Gastroesophageal sphincter (tissue), 4 donors: ENCODE measurements around the gene RND1. TPM values are rescaled to one million over a fixed set of nuclear protein-coding genes. Genes with fewer than 3 reads are reported as not detected.
"Not testable (repeated sequence)": the region's sequence is repeated elsewhere in the genome, so short reads cannot be mapped to it uniquely, and the experiment has no call there.

ENCODE experiments used
- ATAC-seq: fragments of 150-250 bp; one replicate; pipeline ENCODE4 v1.9.1; 2016; ENCODE audit warnings: mild to moderate bottlenecking, moderate library complexity
- H3K27ac ChIP-seq, 4 donors: fragments of 200-600 bp; sonication (generic) in 3 of 4; 1 replicate in 3 of 4; 2 replicates in 1 of 4; pipeline ENCODE4 v1.5.1; 2016 to 2019
- H3K27me3 ChIP-seq: fragments of 200-600 bp; sonication (generic); one replicate; pipeline ENCODE4 v1.5.1; 2019
- H3K36me3 ChIP-seq, 2 donors: fragments of 200-600 bp; sonication (generic); one replicate each; pipeline ENCODE4 v1.5.1; 2019; ENCODE audit warnings: control low read depth in 1 of 2
- H3K4me1 ChIP-seq, 3 donors: fragments of 200-600 bp; sonication (generic); 1 replicate in 2 of 3; 2 replicates in 1 of 3; pipeline ENCODE4 v1.5.1; 2016 to 2019; ENCODE audit warnings: control low read depth in 2 of 3
- H3K4me3 ChIP-seq, 2 donors: fragments of 200-600 bp; sonication (generic); one replicate each; pipeline ENCODE4 v1.5.1; 2019; ENCODE audit warnings: mild to moderate bottlenecking in 1 of 2, moderate library complexity in 1 of 2
- H3K9me3 ChIP-seq, 3 donors: fragments of 200-600 bp; sonication (generic); one replicate each; pipeline ENCODE4 v1.5.1; 2017 to 2019; ENCODE audit warnings: control low read depth in 2 of 3
- CTCF ChIP-seq, 4 experiments: fragments of 200-600 bp in 2 of 4; fragments of 450-650 bp in 2 of 4; sonication (generic) in 1 of 4; IDR thresholded peaks; one replicate each; pipeline ENCODE4 v1.5.1; 2017 to 2019; ENCODE audit warnings: antibody characterized with exemption in 4 of 4, mild to moderate bottlenecking in 2 of 4, moderate library complexity in 2 of 4
- EP300 ChIP-seq: sonication (generic); formaldehyde crosslinking; IDR thresholded peaks from one replicate; pipeline ENCODE4 v1.6.1; 2017; ENCODE audit warnings: antibody characterized with exemption, mild to moderate bottlenecking
- POLR2A ChIP-seq, 2 donors: fragments of 450-650 bp; IDR thresholded peaks; one replicate each; pipeline ENCODE4 v1.6.1; 2017; ENCODE audit warnings: antibody characterized with exemption in 2 of 2, mild to moderate bottlenecking in 2 of 2, moderate library complexity in 1 of 2
- POLR2AphosphoS5 ChIP-seq: sonication (generic); formaldehyde crosslinking; IDR thresholded peaks from one replicate; pipeline ENCODE4 v1.6.1; 2017; ENCODE audit warnings: antibody characterized with exemption
- WGBS, 2 donors: methylation state at CpG; one replicate each; pipeline ENCODE4 v1.1.5; 2018; ENCODE audit warnings: low coverage in 1 of 2; 5-methylcytosine and 5-hydroxymethylcytosine counted together
- total RNA-seq, 4 donors: library from RNA; depleted of rRNA; stranded (reverse); fragments of >200 nt; gene quantifications; one replicate each; pipeline ENCODE4 v1.1.0, GENCODE V29; 2016

Gene RND1
- total RNA-seq, 4 donors from 2014 or later: 0.19 to 1.9 TPM; not detected in 2

- WGBS, 2 donors: 48% methylated on average over 5 of the region's 5 CpGs; no CpG with 5 or more reads in 1 of the 2 donors
- Histone ChIP-seq H3K4me3 (no peak overlapping the region), H3K9me3 (no peaks in the 10 kb centered on the region), H3K27ac (no peak overlapping the region), H3K36me3 (peaks cover 0 to 6% of the 10 kb centered on the region in 2 donors), H3K4me1 (peaks cover 0 to 15% (median 3%) of the 10 kb centered on the region in 3 donors), H3K27me3 (peaks cover 34% of the 10 kb centered on the region)
- no peak for ATAC-seq
- TF ChIP-seq POLR2A (IDR thresholded peaks at IDR 0.05): no peak
- TF ChIP-seq CTCF (IDR thresholded peaks at IDR 0.05): no peak
- no peak for TF ChIP-seq POLR2AphosphoS5
- no peak for TF ChIP-seq EP300
These were observed 2.9 kb downstream of the RND1 start for GRCh38 chr12:48862760-48863159.

- Histone ChIP-seq H3K4me3 (no peak overlapping the region), H3K27me3 (peaks cover 34% of the 10 kb centered on the region), H3K9me3 (no peaks in the 10 kb centered on the region), H3K4me1 (peaks cover 0 to 13% (median 3%) of the 10 kb centered on the region in 3 donors), H3K27ac (no peak overlapping the region), H3K36me3 (peaks cover 0 to 6% of the 10 kb centered on the region in 2 donors)
- ATAC-seq: no peak
- TF ChIP-seq EP300 (no peak), POLR2A (IDR thresholded peaks at IDR 0.05) (no peak), POLR2AphosphoS5 (no peak), CTCF (IDR thresholded peaks at IDR 0.05) (no peak)
- WGBS, 2 donors: 60% methylated on average over 1 of the region's 2 CpGs; no CpG with 5 or more reads in 1 of the 2 donors
These were observed 4.6 kb downstream of the RND1 start for GRCh38 chr12:48861111-48861510.

GRCh38 chr12:48860236-48860635, 5.4 kb downstream of the RND1 start:
- H3K27me3 ChIP-seq: peaks cover 34% of the 10 kb centered on the region
- not testable (repeated sequence) for H3K27ac ChIP-seq, H3K4me3 ChIP-seq, ATAC-seq, H3K36me3 ChIP-seq, H3K9me3 ChIP-seq, H3K4me1 ChIP-seq
- 100% methylated on average over 3 to 4 of the region's 5 CpGs for WGBS, 2 donors

GRCh38 chr12:48859607-48860006, 6.1 kb downstream of the RND1 start:
- H3K27ac ChIP-seq: no peak overlapping the region
- peaks cover 0 to 6% of the 10 kb centered on the region in 2 donors for H3K36me3 ChIP-seq
- peaks cover 29% of the 10 kb centered on the region for H3K27me3 ChIP-seq
- H3K9me3 ChIP-seq: no peaks in the 10 kb centered on the region
- no peak for TF ChIP-seq POLR2A (IDR thresholded peaks at IDR 0.05)
- no peak for TF ChIP-seq EP300
- no peak for TF ChIP-seq POLR2AphosphoS5
- TF ChIP-seq CTCF (IDR thresholded peaks at IDR 0.05): no peak
- 91 to 100% methylated on average over 1 to 4 of the region's 5 CpGs for WGBS, 2 donors
- no peaks in the 10 kb centered on the region for H3K4me1 ChIP-seq
- no peak overlapping the region for H3K4me3 ChIP-seq
- ATAC-seq: no peak

- Histone ChIP-seq H3K4me3 (no peak overlapping the region), H3K9me3 (no peaks in the 10 kb centered on the region), H3K27me3 (peaks cover 13% of the 10 kb centered on the region), H3K36me3 (peaks cover 0 to 6% of the 10 kb centered on the region in 2 donors), H3K4me1 (peaks cover 0 to 2% (median 0%) of the 10 kb centered on the region in 3 donors), H3K27ac (no peak overlapping the region)
- no peak for TF ChIP-seq POLR2AphosphoS5
- TF ChIP-seq CTCF (IDR thresholded peaks at IDR 0.05): no peak
- TF ChIP-seq EP300: no peak
- no peak for TF ChIP-seq POLR2A (IDR thresholded peaks at IDR 0.05)
- WGBS, 2 donors: 69 to 74% methylated on average over 3 to 5 of the region's 8 CpGs
- ATAC-seq: no peak
These were observed 7.6 kb downstream of the RND1 start for GRCh38 chr12:48858043-48858442.
